PC-3 (cell line): ENCODE measurements around the gene PUDP.

Experiments
- EZH2 ChIP-seq: fragments of 300-600 bp; sonication (generic); IDR thresholded peaks from one replicate; pipeline ENCODE4 v1.6.1; 2017; ENCODE audit warnings: antibody characterized with exemption, mild to moderate bottlenecking, low read length; ENCODE audit not compliant: unreplicated experiment
- EZH2phosphoT487 ChIP-seq: fragments of 300-600 bp; sonication (generic); IDR thresholded peaks from 2 replicates; pipeline ENCODE4 v1.6.1; 2018; ENCODE audit warnings: mild to moderate bottlenecking, antibody characterized with exemption, low read length, borderline replicate concordance
- TF ChIP-seq, protein P1 (sequence below): fragments of 300-600 bp; sonication (generic); conservative IDR thresholded peaks from 2 replicates; pipeline ENCODE4 v1.5.1; 2017; ENCODE audit warnings: antibody characterized with exemption, low read depth, mild to moderate bottlenecking, low read length

DNA sequence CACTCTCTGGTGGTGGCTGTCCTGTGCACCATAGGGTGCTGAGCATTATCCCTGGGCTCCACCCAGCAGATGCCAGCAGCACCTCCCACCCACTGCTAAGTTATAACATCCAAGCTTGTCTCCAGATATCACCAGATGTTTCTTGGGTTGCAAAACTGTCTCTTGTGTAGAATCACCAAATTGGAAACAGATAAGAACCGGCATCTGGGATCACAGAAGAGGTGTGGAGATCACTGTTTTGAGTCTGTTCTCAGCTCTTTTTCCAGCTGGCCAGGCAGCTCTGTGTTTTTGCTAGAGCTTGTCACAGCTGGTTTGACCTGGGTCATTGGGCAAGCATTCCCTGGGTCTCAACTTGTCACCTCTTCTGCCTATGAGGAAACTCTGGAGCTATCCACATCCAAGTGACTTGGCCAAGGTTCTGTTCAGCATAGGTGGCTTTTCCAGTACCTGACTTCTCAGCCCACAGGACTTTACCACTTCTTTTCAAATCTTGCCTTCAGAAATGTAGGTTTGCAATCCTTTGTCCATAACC, 15.3 kb upstream of the PUDP start:
- TF ChIP-seq, protein P1, sequence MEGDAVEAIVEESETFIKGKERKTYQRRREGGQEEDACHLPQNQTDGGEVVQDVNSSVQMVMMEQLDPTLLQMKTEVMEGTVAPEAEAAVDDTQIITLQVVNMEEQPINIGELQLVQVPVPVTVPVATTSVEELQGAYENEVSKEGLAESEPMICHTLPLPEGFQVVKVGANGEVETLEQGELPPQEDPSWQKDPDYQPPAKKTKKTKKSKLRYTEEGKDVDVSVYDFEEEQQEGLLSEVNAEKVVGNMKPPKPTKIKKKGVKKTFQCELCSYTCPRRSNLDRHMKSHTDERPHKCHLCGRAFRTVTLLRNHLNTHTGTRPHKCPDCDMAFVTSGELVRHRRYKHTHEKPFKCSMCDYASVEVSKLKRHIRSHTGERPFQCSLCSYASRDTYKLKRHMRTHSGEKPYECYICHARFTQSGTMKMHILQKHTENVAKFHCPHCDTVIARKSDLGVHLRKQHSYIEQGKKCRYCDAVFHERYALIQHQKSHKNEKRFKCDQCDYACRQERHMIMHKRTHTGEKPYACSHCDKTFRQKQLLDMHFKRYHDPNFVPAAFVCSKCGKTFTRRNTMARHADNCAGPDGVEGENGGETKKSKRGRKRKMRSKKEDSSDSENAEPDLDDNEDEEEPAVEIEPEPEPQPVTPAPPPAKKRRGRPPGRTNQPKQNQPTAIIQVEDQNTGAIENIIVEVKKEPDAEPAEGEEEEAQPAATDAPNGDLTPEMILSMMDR = no peak
- TF ChIP-seq EZH2phosphoT487 (no peak), EZH2 (no peak)
